ENCODE results near the gene ALDH3B2. TPM values are rescaled to one million over a fixed set of nuclear protein-coding genes. Genes with fewer than 3 reads are reported as not detected.

Gene ALDH3B2
- total and polyA plus RNA-seq, 2 experiments from 2014 or later: not detected

DNA sequence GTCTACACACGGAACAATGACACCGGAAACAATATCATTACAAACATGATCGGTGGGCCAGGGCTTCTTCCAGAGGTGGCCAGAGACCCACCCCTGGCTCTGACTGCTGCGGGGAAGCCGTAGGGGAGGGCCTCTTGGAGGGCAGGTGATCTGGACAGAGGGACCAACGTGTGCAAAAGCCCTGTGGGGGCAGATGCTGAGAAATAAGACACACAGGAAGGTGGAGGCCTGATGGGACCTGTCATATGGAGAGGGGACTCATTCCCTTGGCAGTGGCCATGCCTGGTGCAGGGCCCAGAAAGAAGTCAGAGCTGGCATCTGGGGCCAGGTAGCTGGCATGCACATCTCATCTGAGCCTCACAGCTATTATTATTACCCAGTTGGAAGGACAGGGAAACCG is 1.1 kb downstream of the ALDH3B2 start:
- H3K9me2 ChIP-seq (ENCODE audit: insufficient read depth): no peaks in the 10 kb centered on the region
- H3K79me2 ChIP-seq (replicated peaks; ENCODE audit: insufficient read depth): no peaks in the 10 kb centered on the region
- no peak overlapping the region for H2AFZ ChIP-seq
- no peaks in the 10 kb centered on the region for H3K36me3 ChIP-seq (ENCODE audit: insufficient read depth)
- no peaks in the 10 kb centered on the region for H3K4me1 ChIP-seq (ENCODE audit: insufficient read depth)
- no peak overlapping the region for H3K27ac ChIP-seq (ENCODE audit: low read depth)
- ATAC-seq: no peak
- TF ChIP-seq EZH2 (IDR thresholded peaks at IDR 0.05; ENCODE audit: low read depth, unreplicated experiment): no peak
- TF ChIP-seq, protein P1, sequence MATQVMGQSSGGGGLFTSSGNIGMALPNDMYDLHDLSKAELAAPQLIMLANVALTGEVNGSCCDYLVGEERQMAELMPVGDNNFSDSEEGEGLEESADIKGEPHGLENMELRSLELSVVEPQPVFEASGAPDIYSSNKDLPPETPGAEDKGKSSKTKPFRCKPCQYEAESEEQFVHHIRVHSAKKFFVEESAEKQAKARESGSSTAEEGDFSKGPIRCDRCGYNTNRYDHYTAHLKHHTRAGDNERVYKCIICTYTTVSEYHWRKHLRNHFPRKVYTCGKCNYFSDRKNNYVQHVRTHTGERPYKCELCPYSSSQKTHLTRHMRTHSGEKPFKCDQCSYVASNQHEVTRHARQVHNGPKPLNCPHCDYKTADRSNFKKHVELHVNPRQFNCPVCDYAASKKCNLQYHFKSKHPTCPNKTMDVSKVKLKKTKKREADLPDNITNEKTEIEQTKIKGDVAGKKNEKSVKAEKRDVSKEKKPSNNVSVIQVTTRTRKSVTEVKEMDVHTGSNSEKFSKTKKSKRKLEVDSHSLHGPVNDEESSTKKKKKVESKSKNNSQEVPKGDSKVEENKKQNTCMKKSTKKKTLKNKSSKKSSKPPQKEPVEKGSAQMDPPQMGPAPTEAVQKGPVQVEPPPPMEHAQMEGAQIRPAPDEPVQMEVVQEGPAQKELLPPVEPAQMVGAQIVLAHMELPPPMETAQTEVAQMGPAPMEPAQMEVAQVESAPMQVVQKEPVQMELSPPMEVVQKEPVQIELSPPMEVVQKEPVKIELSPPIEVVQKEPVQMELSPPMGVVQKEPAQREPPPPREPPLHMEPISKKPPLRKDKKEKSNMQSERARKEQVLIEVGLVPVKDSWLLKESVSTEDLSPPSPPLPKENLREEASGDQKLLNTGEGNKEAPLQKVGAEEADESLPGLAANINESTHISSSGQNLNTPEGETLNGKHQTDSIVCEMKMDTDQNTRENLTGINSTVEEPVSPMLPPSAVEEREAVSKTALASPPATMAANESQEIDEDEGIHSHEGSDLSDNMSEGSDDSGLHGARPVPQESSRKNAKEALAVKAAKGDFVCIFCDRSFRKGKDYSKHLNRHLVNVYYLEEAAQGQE (IDR thresholded peaks at IDR 0.05; ENCODE audit: unreplicated experiment): no peak
- TF ChIP-seq ETS1 (IDR thresholded peaks at IDR 0.05): no peak
- TF ChIP-seq EZH2phosphoT487 (IDR thresholded peaks at IDR 0.05; ENCODE audit: unreplicated experiment): no peak
- no peak for TF ChIP-seq ZNF114 (CRISPR knock-in tag; IDR thresholded peaks at IDR 0.05)
- no peak for TF ChIP-seq POLR2AphosphoS5 (IDR thresholded peaks at IDR 0.05; ENCODE audit: low read depth)
- TF ChIP-seq CTCF (conservative IDR thresholded peaks at IDR 0.05; ENCODE audit: low read depth in 2 of 2): no peak
- no peak overlapping the region for H3K4me3 ChIP-seq
- no peak overlapping the region for H3K27ac Mint-ChIP-seq
- no peak overlapping the region for H3K4me3 Mint-ChIP-seq
- no peak overlapping the region for H3K4me2 ChIP-seq
- no peaks in the 10 kb centered on the region for H3K36me3 Mint-ChIP-seq (ENCODE audit: low read depth)
- H3F3A ChIP-seq (replicated peaks; ENCODE audit: low read depth): no peaks in the 10 kb centered on the region
- H3K4me1 Mint-ChIP-seq: peaks cover 19% of the 10 kb centered on the region
- H3K9me3 Mint-ChIP-seq: no peaks in the 10 kb centered on the region; the same call in 2 of the 3 replicates
- no peaks in the 10 kb centered on the region for H4K20me1 ChIP-seq (replicated peaks; ENCODE audit: insufficient read depth)
- H3K27me3 ChIP-seq (ENCODE audit: insufficient read depth): no peaks in the 10 kb centered on the region
- DNase-seq (ENCODE audit: low spot score): no peak
- H3K27me3 Mint-ChIP-seq (ENCODE audit: insufficient read depth, low read depth, poor library complexity): peaks cover 6% of the 10 kb centered on the region

GRCh38 chr11:67671211-67671520 is 3.3 kb downstream of the ALDH3B2 start:
- Histone ChIP-seq H3K4me1 (ENCODE audit: insufficient read depth) (no peaks in the 10 kb centered on the region), H3K9me2 (ENCODE audit: insufficient read depth) (no peaks in the 10 kb centered on the region), H3K27ac (ENCODE audit: low read depth) (no peak overlapping the region), H3K4me3 (no peak overlapping the region), H3F3A (replicated peaks; ENCODE audit: low read depth) (no peaks in the 10 kb centered on the region), H3K4me2 (no peak overlapping the region), H2AFZ (no peak overlapping the region), H3K79me2 (replicated peaks; ENCODE audit: insufficient read depth) (no peaks in the 10 kb centered on the region), H3K27me3 (ENCODE audit: insufficient read depth) (no peaks in the 10 kb centered on the region), H3K36me3 (ENCODE audit: insufficient read depth) (no peaks in the 10 kb centered on the region), H4K20me1 (replicated peaks; ENCODE audit: insufficient read depth) (no peaks in the 10 kb centered on the region)
- no peak overlapping the region for H3K27ac Mint-ChIP-seq
- H3K36me3 Mint-ChIP-seq (ENCODE audit: low read depth): no peaks in the 10 kb centered on the region
- H3K4me3 Mint-ChIP-seq: no peak overlapping the region
- peaks cover 19% of the 10 kb centered on the region for H3K4me1 Mint-ChIP-seq
- peaks cover 6% of the 10 kb centered on the region for H3K27me3 Mint-ChIP-seq (ENCODE audit: insufficient read depth, low read depth, poor library complexity)
- DNase-seq (ENCODE audit: low spot score) (no peak), ATAC-seq (no peak)
- no peaks in the 10 kb centered on the region for H3K9me3 Mint-ChIP-seq
- TF ChIP-seq, protein P1 (IDR thresholded peaks at IDR 0.05; ENCODE audit: unreplicated experiment): no peak
- TF ChIP-seq STAT1 (IDR thresholded peaks at IDR 0.05; ENCODE audit: unreplicated experiment) (no peak), EZH2phosphoT487 (IDR thresholded peaks at IDR 0.05; ENCODE audit: unreplicated experiment) (no peak), NANOG (IDR thresholded peaks at IDR 0.05; ENCODE audit: borderline replicate concordance) (no peak), EZH2 (IDR thresholded peaks at IDR 0.05; ENCODE audit: low read depth, unreplicated experiment) (no peak), CTCF (conservative IDR thresholded peaks at IDR 0.05; ENCODE audit: low read depth in 2 of 2) (no peak), ETS1 (IDR thresholded peaks at IDR 0.05) (no peak), POLR2AphosphoS5 (IDR thresholded peaks at IDR 0.05; ENCODE audit: low read depth) (no peak), CREB1 (CRISPR knock-in tag; IDR thresholded peaks at IDR 0.05; ENCODE audit: low read depth) (no peak)
